SJCRH30 (cell line): ENCODE measurements around the gene HIC1. TPM values are rescaled to one million over a fixed set of nuclear protein-coding genes. Genes with fewer than 3 reads are reported as not detected.
A peak's percentile ranks its signal among the peaks of the same experiment; 100 is the strongest.

Experiments
- DNase-seq, 2 experiments: peaks; one replicate each; pipeline ENCODE4 v3.0.0-alpha.2; 2015 to 2020
- H3K27ac ChIP-seq: fragments of 250-450 bp; sonication (Bioruptor Pico); 2 replicates; pipeline ENCODE4 v1.5.1; 2020; ENCODE audit warnings: mild to moderate bottlenecking, moderate library complexity
- H3K27me3 ChIP-seq: fragments of 250-450 bp; sonication (Bioruptor Pico); 2 replicates; pipeline ENCODE4 v1.5.1; 2020; ENCODE audit warnings: mild to moderate bottlenecking, moderate library complexity
- H3K36me3 ChIP-seq: fragments of 250-450 bp; sonication (Bioruptor Pico); 2 replicates; pipeline ENCODE4 v1.5.1; 2020; ENCODE audit warnings: mild to moderate bottlenecking, moderate library complexity
- H3K4me1 ChIP-seq: fragments of 250-450 bp; sonication (Bioruptor Pico); 2 replicates; pipeline ENCODE4 v1.5.1; 2020; ENCODE audit warnings: mild to moderate bottlenecking, moderate library complexity
- H3K4me3 ChIP-seq: fragments of 250-450 bp; sonication (Bioruptor Pico); 2 replicates; pipeline ENCODE4 v1.5.1; 2020; ENCODE audit warnings: mild to moderate bottlenecking, moderate library complexity
- H3K9me3 ChIP-seq: fragments of 250-450 bp; sonication (Bioruptor Pico); replicated peaks from 2 replicates; pipeline ENCODE4 v1.5.1; 2020; ENCODE audit warnings: mild to moderate bottlenecking, moderate library complexity
- total RNA-seq: library from RNA; depleted of rRNA; stranded (reverse); fragments of >200 nt; shearing (Covaris generic); gene quantifications from 2 replicates; pipeline ENCODE4 v1.2.3, GENCODE V29; 2014

The HIC1 gene
- total RNA-seq, 1 experiment from 2014 or later = 0.18 TPM

- no peaks in the 10 kb centered on the region for H3K4me1 ChIP-seq
- no peak overlapping the region for H3K27ac ChIP-seq
- no peak overlapping the region for H3K4me3 ChIP-seq
- H3K9me3 ChIP-seq = no peaks in the 10 kb centered on the region
- no peaks in the 10 kb centered on the region for H3K36me3 ChIP-seq
- no peaks in the 10 kb centered on the region for H3K27me3 ChIP-seq
- no peak for DNase-seq
Observed at GRCh38 chr17:2058586-2059546, 4.0 kb downstream of the HIC1 start.

GRCh38 chr17:2059547-2060384 is 4.9 kb downstream of the HIC1 start:
- Histone ChIP-seq H3K9me3 (no peaks in the 10 kb centered on the region), H3K4me3 (no peak overlapping the region), H3K36me3 (no peaks in the 10 kb centered on the region), H3K27me3 (no peaks in the 10 kb centered on the region), H3K4me1 (no peaks in the 10 kb centered on the region), H3K27ac (no peak overlapping the region)
- no peak for DNase-seq

GRCh38 chr17:2060385-2060658 is 5.4 kb downstream of the HIC1 start:
- Histone ChIP-seq H3K4me3 (no peak overlapping the region), H3K9me3 (no peaks in the 10 kb centered on the region), H3K4me1 (no peaks in the 10 kb centered on the region), H3K27me3 (no peaks in the 10 kb centered on the region), H3K36me3 (no peaks in the 10 kb centered on the region), H3K27ac (no peak overlapping the region)
- no peak for DNase-seq

GRCh38 chr17:2060681-2061440 is 6.0 kb downstream of the HIC1 start:
- no peak for DNase-seq
- Histone ChIP-seq H3K27me3 (no peaks in the 10 kb centered on the region), H3K9me3 (no peaks in the 10 kb centered on the region), H3K27ac (no peak overlapping the region), H3K4me3 (no peak overlapping the region), H3K36me3 (no peaks in the 10 kb centered on the region), H3K4me1 (no peaks in the 10 kb centered on the region)

- no peaks in the 10 kb centered on the region for H3K27me3 ChIP-seq
- DNase-seq = no peak
- no peaks in the 10 kb centered on the region for H3K9me3 ChIP-seq
- no peak overlapping the region for H3K27ac ChIP-seq
- H3K4me1 ChIP-seq = no peaks in the 10 kb centered on the region
- no peaks in the 10 kb centered on the region for H3K36me3 ChIP-seq
- H3K4me3 ChIP-seq = no peak overlapping the region
Observed at GRCh38 chr17:2061441-2061958, 6.6 kb downstream of the HIC1 start.

GRCh38 chr17:2062571-2063183 is 7.8 kb downstream of the HIC1 start:
- Histone ChIP-seq H3K9me3 (no peaks in the 10 kb centered on the region), H3K4me1 (peaks cover under 1% of the 10 kb centered on the region; the same call in 1 of the 2 replicates), H3K27me3 (no peaks in the 10 kb centered on the region), H3K36me3 (no peaks in the 10 kb centered on the region), H3K27ac (no peak overlapping the region), H3K4me3 (no peak overlapping the region)
- DNase-seq = no peak

GRCh38 chr17:2063261-2064146 is 8.6 kb downstream of the HIC1 start:
- Histone ChIP-seq H3K4me3 (no peak overlapping the region), H3K27me3 (no peaks in the 10 kb centered on the region), H3K36me3 (no peaks in the 10 kb centered on the region), H3K27ac (no peak overlapping the region), H3K4me1 (peaks cover 9% of the 10 kb centered on the region; the same call in 1 of the 2 replicates), H3K9me3 (no peaks in the 10 kb centered on the region)
- DNase-seq = no peak

- no peak for DNase-seq
- no peak overlapping the region for H3K27ac ChIP-seq
- no peak overlapping the region for H3K4me3 ChIP-seq
- no peaks in the 10 kb centered on the region for H3K9me3 ChIP-seq
- H3K27me3 ChIP-seq = no peaks in the 10 kb centered on the region
- H3K36me3 ChIP-seq = no peaks in the 10 kb centered on the region
- H3K4me1 ChIP-seq = peaks cover 13% of the 10 kb centered on the region; the same call in 1 of the 2 replicates
Observed at GRCh38 chr17:2064147-2064489, 9.2 kb downstream of the HIC1 start.

GRCh38 chr17:2064520-2064971 is 9.6 kb downstream of the HIC1 start:
- DNase-seq = no peak
- Histone ChIP-seq H3K36me3 (no peaks in the 10 kb centered on the region), H3K9me3 (no peaks in the 10 kb centered on the region), H3K4me3 (no peak overlapping the region), H3K27ac (no peak overlapping the region), H3K27me3 (no peaks in the 10 kb centered on the region), H3K4me1 (peaks cover 13% of the 10 kb centered on the region; the same call in 1 of the 2 replicates)

- no peaks in the 10 kb centered on the region for H3K27me3 ChIP-seq
- H3K36me3 ChIP-seq = no peaks in the 10 kb centered on the region
- peak; percentile 52 to 53 for DNase-seq
- no peak overlapping the region for H3K4me3 ChIP-seq
- no peak overlapping the region for H3K27ac ChIP-seq
- H3K4me1 ChIP-seq = peaks cover 13% of the 10 kb centered on the region; the same call in 1 of the 2 replicates
- H3K9me3 ChIP-seq = no peaks in the 10 kb centered on the region
Observed at GRCh38 chr17:2064980-2065785, 10.3 kb downstream of the HIC1 start.

GRCh38 chr17:2065949-2066400 is 11.1 kb downstream of the HIC1 start:
- Histone ChIP-seq H3K27ac (no peak overlapping the region), H3K9me3 (no peaks in the 10 kb centered on the region), H3K36me3 (no peaks in the 10 kb centered on the region), H3K27me3 (no peaks in the 10 kb centered on the region), H3K4me1 (peaks cover 13% of the 10 kb centered on the region; the same call in 1 of the 2 replicates), H3K4me3 (no peak overlapping the region)
- no peak for DNase-seq

- no peak for DNase-seq
- Histone ChIP-seq H3K27ac (no peak overlapping the region), H3K9me3 (no peaks in the 10 kb centered on the region), H3K4me1 (peaks cover 13% of the 10 kb centered on the region; the same call in 1 of the 2 replicates), H3K36me3 (no peaks in the 10 kb centered on the region), H3K27me3 (no peaks in the 10 kb centered on the region), H3K4me3 (no peak overlapping the region)
Observed at GRCh38 chr17:2067048-2067561, 12.2 kb downstream of the HIC1 start.
